Measurements from ENCODE around the gene SLC27A1.
A peak's percentile ranks its signal among the peaks of the same experiment; 100 is the strongest.

Gene SLC27A1

DNA sequence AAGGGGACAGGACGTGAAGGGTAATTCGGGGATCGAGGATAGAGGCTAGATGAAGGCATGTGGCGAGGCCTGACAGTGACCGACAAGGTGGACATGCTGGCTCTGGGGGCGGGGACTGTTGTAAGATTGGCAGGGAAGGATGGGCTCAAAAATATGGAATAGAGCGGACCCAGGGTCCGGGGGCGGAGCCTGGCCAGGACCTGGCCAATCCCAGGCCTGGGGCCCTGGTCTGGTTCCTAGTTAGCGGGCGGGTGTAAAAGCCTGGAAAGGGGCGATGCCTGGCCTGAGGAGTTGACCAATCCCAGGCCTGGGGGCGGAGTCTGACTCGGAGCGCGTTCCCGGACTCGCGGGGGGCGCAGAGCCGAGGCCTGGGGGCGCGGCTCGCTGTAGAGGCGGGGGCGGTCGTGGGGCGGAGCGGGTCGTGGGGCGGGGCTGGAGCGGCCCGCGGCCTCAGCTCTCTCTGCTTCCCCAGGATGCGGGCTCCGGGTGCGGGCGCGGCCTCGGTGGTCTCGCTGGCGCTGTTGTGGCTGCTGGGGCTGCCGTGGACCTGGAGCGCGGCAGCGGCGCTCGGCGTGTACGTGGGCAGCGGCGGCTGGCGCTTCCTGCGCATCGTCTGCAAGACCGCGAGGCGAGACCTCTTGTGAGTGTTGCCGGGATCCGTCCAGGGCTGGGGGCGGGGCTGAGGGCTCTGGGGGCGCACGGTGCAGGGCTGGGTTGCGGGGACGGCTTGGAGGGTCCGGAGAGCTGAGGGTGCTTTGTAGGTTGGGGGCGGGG is at the start of gene SLC27A1:
Gene SLC27A1, plus strand, starts transcription at position 457 of the 774 bp plus-strand sequence. Its CDS starts 17 bp downstream, at position 474.
- peak; percentile 90 for DNase-seq

DNA sequence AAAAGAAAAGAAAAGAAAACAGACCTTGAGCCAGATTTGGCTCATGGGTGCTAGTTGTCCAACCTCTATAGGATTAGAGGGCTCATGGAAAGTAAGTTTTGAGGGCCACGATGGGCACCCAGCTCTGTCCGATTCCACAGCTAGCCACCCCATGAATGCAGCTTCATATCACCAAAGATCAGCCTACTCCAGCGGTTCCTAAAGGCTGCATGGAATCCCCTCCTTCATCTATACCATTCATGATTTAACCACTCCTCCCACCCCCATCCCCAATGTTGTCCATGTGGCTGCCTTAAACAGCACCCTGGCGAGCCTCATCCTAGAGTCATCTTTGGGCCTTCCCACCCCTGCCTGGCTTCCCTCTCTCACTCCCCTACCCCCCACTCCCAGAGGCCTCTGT is 48.4 kb upstream of the SLC27A1 start:
- no peak for DNase-seq

DNA sequence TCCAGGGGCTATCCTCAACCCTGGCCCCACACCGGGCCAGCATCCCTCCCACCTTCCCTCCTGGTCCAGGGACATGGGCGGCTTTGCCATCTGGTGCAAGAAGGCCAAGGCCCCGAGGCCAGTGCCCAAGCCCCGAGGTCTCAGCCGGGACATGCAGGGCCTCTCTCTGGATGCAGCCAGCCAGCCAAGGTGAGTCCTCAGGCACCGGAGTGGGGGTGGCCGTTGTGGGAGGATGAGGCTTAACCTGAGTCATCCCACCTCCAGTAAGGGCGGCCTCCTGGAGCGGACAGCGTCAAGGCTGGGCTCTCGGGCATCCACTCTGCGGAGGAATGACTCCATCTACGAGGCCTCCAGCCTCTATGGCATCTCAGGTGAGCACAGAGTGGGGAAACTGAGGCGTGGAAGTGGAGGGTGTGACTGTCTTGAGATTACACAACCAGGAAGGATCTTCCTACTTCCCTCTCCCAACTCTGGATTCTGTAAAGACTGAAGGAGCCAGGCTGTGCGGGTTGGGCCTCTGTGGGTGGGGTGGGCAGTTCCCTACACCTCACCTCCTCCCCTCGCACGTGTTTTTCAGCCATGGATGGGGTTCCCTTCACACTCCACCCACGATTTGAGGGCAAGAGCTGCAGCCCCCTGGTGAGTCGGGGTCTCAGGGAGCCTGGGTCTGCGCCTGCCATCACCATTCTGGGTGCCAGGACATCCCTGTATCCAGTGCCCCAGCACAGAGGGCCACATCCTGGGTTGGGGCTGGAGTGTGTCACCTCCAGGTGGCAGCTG is 46.7 kb upstream of the SLC27A1 start:
- DNase-seq, result no peak

DNA sequence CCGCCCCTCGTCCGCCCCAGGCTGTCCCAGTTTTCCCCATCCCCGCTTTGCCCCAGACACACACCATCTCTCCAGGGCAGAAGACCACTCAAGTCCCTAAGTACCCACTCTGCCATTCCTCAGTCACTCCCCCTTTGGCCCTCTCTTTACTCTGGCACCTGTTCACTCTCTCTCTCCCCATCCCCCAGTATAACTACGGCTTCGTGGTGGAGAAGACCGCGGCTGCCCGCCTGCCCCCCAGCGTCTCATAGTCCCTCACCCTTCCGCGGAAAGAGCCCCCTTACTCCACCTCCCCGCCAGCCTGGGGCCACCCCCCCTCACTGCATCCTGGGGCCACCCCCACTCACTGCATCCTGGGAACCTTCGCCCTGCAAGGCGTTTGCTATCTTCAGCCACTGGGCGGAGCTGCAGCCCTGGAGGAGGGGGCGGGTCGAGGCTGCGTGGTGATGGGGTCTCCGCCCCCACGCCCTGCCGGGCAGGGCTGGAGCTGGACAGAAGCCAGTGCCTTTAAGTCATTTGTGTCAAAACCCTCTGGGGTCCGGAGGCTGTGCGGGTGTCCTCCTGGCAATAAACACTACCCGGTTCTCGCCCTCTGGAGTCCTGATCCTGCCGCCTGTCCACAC is 45.5 kb upstream of the SLC27A1 start:
- DNase-seq, result no peak

DNA sequence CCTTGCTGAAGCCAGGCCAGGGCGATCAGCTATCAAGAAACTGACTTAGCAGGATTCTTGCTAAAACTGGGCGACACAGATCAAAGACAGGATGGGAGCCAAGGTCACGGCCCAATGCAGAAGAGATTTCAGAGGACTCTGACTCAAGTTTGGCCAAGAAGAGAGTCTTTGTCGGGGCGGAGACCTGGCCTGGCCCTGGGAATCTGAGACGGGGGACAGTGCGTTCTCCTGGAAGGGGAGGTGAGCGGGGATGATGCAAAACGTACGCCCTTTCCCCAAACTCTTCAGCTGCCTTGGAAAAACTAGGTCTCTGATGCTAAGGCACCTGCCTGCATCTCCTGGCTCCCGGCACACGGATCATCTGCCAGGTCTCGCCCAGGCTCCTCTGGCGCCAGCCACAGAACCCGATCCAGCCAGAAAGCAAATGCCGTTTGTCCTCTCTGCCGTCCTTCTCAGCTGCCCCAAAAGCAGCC is 40.6 kb upstream of the SLC27A1 start:
- no peak for DNase-seq

DNA sequence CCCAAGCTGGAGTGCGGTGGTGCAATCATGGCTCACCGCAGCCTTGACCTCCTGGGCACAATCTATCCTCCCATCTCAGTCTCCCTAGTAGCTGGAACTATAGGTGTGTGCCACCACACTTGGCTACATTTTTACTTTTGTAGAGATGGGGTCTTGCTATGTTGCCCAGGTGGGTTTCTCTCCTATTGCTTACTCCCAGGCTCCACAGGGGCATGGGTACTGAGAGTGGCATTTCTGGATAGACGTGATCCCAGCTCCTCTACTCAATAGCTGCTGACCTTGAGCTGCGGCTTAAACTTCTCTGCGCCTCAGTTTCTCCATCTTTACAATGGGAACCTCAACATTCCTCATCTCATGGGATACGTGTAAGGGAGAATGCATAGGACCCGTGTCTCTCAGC is 38.9 kb upstream of the SLC27A1 start:
- no peak for DNase-seq

DNA sequence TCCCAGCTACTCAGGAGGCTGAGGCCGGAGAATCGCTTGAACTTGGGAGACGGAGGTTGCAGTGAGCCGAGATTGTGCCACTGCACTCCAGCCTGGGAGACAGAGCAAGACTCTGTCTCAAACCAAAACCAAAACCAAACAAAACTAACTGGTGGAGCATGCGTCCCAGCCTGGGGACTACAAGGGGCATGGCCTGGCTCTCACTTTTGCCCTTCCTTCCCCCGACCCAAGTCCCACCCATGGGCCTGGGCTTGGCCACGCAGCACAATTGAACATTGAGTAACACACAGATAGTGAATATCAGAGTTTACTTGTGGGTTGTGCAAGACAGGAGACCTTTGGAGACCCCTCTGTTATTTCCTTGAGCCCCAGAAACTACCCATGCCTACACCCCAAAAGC is 35.1 kb upstream of the SLC27A1 start:
- no peak for DNase-seq

DNA sequence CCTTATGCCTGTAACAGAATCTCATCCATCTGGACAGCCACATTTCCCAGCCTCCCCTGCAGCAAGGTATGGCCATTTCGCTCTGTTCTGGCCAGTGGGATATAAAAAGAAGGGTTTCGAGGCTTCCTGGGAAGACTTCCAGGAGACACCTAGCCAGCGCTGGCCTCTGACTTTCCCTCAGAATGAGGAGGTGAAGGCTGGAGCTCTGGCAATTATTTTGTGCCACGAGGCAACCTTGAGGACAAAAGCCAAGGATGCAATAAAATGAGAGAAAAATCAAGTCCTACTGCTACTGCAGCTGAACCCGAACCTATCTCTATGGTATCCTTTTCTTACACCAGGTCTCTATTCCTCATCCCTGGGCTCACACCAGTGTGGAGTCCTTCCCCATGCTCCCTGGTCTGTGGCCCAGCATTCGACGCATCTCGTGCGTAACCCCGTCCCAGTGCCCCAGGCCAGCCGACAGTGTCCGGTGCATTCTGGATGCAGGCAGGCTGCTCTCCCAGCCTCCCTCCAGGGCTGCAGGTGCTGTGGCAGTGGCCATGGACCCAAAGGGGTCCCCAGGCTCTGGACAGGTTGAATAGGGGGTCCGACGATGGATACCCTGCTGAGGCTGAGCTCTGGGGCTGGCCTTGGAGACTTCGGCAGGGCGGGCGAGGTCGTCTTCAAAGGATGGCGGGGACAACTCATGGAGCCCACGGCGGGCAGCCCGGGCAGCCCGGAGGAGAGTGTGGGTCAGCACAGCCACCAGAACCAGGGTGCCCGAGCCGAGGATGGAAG is 34.0 kb upstream of the SLC27A1 start:
- DNase-seq, result no peak

DNA sequence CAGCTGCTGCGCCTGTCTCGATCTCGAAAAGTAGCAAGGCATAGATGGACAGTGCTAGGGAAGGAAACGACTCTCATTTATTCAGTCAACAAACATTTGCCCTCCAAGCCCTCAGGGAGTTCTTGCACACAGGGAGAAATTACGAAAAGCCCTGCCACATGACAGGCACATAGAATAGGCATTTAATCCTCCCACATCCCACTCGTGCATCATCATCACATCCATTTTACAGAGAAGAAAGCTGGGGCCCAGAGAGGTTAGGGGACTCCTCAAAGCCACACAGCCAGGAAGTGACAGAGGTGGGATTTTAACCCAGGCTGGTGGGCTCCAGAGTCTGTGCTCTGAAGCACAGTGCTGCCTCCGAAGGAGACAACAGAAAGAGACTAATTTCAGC is 33.5 kb upstream of the SLC27A1 start:
- DNase-seq, result no peak

DNA sequence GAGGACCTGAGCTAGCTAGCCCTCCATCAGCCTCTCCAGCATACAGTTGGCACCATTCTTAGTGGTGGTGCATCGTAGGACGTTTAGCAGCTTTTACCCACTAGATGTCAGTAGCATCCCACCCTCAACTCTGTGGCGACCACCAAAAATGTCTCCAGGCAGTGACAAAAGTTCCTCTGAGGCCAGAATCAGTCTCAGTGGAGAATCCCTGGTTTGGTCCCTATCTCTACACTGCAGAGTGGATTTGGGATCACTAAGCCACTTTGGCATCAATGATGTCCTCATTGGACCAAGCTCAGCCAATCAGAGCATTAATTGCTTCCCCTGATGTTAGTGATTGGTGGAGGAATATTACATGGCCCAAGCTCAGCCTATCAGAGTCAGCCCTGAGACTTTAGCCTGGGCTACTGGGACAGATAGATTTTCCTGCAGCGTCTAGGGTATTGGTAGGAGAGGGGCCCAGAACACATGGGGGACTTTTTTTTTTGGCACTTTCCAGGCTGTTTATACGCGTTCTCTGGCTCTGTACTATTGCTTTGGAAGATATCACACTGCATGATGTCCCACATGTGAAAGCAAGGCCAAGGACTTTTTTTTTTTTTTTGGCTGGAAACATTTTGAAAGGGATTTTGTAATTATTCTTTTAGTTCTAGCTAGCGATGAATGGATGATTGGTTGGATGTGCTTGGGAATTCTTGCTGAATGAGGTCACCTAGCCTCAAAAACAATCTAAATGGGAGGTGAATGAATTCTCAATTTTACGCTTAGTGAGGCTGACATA is 28.9 kb upstream of the SLC27A1 start:
- no peak for DNase-seq

DNA sequence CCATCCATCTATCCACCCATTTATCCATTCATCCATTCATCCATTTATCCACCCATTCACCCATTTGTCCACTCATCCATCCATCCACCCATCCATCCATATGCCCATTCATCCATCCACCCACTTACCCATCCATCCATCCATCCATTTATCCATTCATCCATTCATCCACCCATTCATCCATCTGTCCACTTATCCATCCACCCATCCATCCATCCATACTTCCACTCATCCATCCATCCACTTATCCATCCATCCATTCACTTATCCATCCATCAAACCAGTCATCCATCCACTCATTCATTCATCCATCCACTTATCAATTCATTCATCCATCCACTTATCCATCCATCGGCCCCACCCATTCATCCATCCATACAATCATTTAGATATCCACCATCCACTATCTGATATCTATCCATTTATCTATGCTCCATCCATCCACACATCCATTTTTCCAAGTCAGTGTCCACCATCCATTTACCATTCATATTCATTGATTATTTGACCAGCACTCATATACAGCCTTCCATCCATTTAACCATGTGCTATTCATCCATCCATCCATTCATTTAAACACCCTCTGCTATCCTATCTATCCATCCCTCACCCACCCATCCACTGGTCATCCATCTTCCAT is 24.7 kb upstream of the SLC27A1 start:
- DNase-seq, result no peak

DNA sequence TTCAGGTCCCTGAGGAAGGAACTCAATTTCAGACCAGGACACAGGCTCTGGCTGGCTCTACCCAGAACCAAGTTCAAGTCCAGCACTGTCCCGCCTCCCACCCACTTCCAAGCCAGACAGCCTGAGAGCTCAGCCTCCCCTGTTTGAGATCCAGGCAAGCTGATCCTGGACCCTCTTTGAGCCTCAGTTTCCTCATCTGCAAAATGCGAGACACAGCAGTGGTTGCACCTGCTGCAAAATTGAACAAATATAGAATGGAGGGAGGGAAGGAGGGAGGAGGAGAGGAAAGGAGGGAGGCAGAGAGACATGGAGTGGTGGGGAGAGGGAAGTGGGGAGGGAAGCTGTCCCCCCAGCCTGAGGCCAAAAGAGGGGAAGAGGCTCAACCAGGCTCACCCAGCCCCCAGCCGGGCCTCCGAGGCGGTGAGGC is 22.6 kb upstream of the SLC27A1 start:
- DNase-seq, result no peak

DNA sequence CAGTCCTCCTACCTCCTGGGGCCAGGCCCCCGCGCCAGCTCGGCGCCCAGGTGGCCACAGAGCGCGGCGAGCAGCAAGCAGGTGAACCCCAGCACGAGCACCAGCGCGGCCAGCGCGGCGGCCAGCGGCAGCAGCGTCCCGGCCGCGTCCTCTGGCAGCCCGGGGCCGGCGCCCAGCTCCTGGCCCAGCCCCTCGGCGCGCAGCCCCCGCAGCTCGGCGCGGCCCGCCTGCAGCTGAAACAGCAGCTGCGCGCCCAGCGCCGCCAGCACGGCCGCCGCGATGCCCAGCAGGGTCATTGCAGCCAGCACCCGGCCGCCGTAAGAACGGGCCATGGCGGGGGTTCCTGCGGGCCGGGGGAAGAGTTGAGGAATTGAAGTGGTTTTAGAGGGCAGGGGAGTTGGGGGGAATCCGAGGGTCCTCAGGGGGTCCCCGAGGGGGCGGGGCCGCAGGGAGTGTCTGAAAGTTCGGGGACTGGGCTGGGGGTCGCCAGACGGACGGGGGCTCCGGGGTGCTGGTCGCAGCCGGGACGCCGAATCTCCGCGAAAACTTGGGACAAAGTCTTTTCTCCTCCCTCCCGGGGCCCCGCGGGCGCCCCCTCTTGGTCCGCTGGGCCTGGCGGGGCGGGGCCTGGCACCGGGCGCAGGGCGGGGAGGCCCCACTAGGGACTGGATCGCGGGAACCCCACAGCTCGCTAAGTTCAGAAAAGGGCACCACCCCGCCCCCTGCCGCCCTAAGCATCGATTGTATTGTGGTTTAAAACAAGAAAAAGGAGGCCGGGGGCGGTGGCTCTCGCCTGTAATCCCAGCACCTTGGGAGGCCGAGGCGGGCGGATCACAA is 22.0 kb upstream of the SLC27A1 start, which contains the start of gene TMEM221:
Gene TMEM221, minus strand, starts transcription at position 538 of the 837 bp plus-strand sequence. Its CDS starts 206 bp downstream, at position 332.
- DNase-seq, result no peak

DNA sequence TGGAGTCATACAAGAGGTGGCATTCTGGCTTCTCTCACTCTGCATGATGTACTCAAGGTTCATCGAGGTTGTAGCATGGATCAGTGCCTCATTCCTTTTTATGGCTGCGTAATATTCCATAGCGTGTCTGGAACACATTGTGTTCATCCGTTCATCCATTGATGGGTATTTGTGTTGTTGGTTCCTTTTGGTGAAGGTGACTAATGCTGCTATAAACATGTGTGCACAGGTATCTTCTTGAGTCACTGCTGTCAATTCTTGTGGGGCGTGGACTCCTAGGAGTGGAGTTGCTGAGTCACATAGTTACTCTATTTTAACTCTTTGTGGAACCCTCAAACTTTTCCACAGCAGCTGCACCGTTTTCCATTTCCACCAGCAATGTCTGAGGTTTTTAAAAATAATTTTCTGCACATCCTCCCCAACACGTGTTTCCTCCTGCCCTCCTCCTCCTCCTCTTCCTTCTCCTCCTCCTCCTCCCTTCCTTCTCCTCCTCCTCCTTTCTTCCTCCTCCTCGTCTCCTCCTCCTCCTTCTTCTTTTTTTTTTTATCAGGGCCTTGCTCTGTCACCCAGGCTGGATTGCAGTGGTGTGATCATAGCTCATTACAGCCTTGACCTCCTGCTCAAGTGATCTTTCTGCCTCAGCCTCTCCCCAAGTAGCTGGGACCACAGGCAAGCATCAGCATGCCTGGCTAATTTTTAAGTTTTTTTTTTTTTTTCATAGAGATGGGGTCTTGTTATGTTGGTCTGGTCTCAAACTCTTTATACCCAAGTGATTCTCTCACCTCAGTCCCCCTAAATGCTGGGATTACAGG is 19.9 kb upstream of the SLC27A1 start:
- DNase-seq, result no peak

DNA sequence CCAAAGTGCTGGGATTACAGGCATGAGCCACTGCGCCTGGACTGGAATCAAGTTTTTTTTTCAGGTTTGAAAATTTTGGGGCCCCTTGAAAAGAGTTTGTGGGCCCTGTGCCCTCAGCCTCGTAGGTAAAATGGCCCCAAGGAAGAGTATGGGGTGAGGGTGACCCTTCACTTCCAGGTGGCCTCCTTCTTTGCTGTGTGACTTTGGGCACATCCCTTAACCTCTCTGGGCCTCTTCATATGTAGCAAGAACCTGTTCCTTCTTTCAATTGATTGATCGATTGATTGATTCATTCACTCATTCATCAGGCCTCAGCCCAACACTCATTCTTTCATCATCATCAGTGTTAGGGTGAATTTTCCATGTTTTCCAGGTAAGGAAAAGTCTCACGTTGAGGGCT is 18.5 kb upstream of the SLC27A1 start:
- DNase-seq, result no peak

DNA sequence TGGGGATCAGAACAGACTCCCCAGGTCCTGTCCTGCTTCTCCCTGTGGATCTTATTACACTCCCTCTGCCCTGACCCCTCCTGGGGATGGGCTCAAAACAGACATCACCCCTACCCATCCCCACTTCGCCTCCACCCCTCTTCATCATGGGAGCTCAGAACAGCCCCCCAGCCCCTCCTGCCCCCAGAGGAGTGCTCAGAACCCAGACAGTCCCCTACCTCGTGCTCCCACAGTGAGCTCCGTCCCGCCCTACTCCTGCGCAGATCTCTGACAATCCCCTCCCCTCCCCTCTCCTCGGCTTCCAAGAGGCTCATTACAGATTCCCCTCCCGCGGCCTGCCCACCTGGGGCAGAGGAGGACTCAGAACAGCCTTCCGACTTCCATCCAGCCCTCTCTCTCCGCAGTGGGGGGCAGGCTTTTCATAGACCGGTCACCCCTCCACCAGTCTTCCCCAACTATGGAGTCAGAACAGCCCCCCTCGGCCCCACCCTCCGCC is 15.7 kb upstream of the SLC27A1 start:
- DNase-seq, result no peak

DNA sequence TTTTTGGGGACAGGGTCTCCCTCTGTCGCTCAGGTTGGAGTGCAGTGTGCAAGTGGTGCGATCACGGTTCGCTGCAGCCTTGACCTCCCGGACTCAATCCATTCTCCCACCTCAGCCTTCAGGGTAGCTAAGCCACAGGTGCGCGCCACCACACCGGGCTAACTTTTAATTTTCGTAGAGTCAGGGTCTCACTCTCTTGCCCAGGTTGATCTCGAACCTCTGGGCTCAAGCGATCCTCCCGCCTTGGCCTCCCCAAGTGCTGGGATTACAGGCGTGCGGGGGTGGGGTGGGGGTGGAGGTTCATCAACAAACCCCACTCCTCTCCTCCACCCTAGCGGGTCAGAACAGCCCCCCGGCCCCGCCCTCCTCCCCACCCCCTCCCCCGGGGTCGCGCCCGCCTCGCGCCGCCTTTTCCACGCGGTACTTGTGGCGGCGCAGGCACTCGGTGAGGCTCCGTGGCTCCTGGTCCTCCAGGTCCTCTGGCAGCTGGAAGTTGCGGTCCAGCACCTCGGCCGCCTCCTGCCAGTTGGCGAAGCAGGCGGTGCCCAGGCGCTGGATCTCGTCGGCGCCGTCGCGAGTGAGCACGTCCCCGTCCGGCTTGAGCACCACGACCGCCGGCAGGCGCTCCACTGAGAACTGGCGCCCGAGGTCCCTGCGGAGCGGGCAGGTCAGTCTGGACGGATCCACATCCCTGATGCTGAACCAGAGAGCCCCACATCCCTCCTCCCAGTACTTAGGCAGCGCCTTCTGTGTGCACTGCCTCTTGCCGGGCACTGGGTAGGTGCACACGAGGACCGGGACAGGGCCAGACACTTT is 14.8 kb upstream of the SLC27A1 start:
- no peak for DNase-seq

DNA sequence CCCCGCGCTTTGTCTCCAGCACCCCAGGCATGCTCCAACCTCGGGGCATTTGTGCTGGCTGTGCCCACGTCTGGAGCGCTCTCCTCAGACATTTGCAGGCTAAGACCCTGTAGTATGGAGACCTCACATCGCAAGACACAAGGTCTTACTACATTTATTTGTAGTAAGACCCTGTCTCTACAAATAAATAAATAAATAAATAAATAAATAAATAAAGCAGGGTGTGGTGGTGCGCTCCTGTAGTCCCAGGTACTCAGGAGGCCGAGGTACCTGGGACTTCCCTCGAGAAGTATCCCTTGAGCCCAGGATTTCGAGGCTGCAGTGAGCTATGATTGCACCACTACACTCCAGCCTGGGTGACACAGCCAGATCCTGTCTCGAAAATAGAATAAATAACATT is 14.2 kb upstream of the SLC27A1 start:
- DNase-seq, result no peak

All from NCI-H526 treated with DMSO at 0.1 percent for 48 hours (cell line).